ENCODE data around the gene STARD10. TPM values are rescaled to one million over a fixed set of nuclear protein-coding genes. Genes with fewer than 3 reads are reported as not detected.

Gene STARD10
- total RNA-seq, 1 experiment from 2014 or later = 58.4 TPM

GRCh38 chr11:72754149-72754543, 39.7 kb downstream of the STARD10 start:
- Histone ChIP-seq H3K36me3 (ENCODE audit: control insufficient read depth in 1 of 2, insufficient read depth in 2 of 2, low read length in 2 of 2) (0 out of 4 replicates have a peak, but pooled peaks cover 0 to 2% of the 10 kb centered on the region in 2 experiments), H3K4me2 (ENCODE audit: low read length) (no peak overlapping the region), H3K4me1 (ENCODE audit: control insufficient read depth in 1 of 2, insufficient read depth in 2 of 2, low read length in 2 of 2) (peaks cover 13 to 23% of the 10 kb centered on the region in 2 experiments), H3K9me2 (ENCODE audit: insufficient read depth) (no peaks in the 10 kb centered on the region), H3K27ac (ENCODE audit: low read depth, low read length) (no peak overlapping the region), H3K4me3 (replicated peaks in 1 of 2; ENCODE audit: low read depth in 1 of 2, low read length in 2 of 2) (no peak overlapping the region), H2AFZ (ENCODE audit: low read depth, low read length, poor library complexity, severe bottlenecking) (no peak overlapping the region), H4K20me1 (ENCODE audit: insufficient read depth) (no peaks in the 10 kb centered on the region), H3K9me3 (ENCODE audit: control insufficient read depth in 1 of 2, insufficient read depth in 1 of 2, low read depth in 1 of 2, low read length in 2 of 2) (no peaks in the 10 kb centered on the region), H3K79me2 (ENCODE audit: insufficient read depth, low read length) (peaks cover 12% of the 10 kb centered on the region; the same call in 1 of the 2 replicates), H3K27me3 (ENCODE audit: insufficient read depth, low read length) (no peaks in the 10 kb centered on the region), H3K9ac (ENCODE audit: low read length) (no peak overlapping the region)
- TF ChIP-seq POLR2A (IDR thresholded peaks at IDR 0.05; ENCODE audit: borderline replicate concordance, extremely low read depth, insufficient read depth, insufficient read length) (no peak), CTCF (IDR thresholded peaks at IDR 0.05 in 2 of 3, conservative IDR thresholded peaks at IDR 0.05 in 1 of 3; ENCODE audit: borderline replicate concordance in 1 of 3, insufficient read depth in 1 of 3, low read depth in 2 of 3, low read length in 2 of 3) (no peak), JUND (IDR thresholded peaks at IDR 0.05) (no peak), SP1 (IDR thresholded peaks at IDR 0.05; ENCODE audit: low read depth) (no peak), ELF1 (IDR thresholded peaks at IDR 0.05; ENCODE audit: borderline replicate concordance, low read depth) (no peak), ZNF274 (IDR thresholded peaks at IDR 0.05; ENCODE audit: low read depth, low read length) (no peak), SRF (IDR thresholded peaks at IDR 0.05; ENCODE audit: low read depth) (no peak), ATF3 (IDR thresholded peaks at IDR 0.05) (no peak), YY1 (IDR thresholded peaks at IDR 0.05; ENCODE audit: extremely low read depth, insufficient replicate concordance, low read depth, low read length) (no peak), ZFX (IDR thresholded peaks at IDR 0.05) (no peak), CEBPB (IDR thresholded peaks at IDR 0.05; ENCODE audit: low read depth) (no peak), RAD21 (IDR thresholded peaks at IDR 0.05; ENCODE audit: low read depth) (no peak), SIN3A (IDR thresholded peaks at IDR 0.05; ENCODE audit: low read depth) (no peak), MAX (IDR thresholded peaks at IDR 0.05) (no peak), ZBTB33 (IDR thresholded peaks at IDR 0.05; ENCODE audit: extremely low read depth, insufficient replicate concordance, low read length) (no peak), POLR2AphosphoS5 (IDR thresholded peaks at IDR 0.05; ENCODE audit: low read depth, low read length) (no peak)
- ChIA-PET RAD21 (ENCODE audit: low non-redundant PET in 1 of 2, low total read pairs in 2 of 2, uncharacterized antibody in 2 of 2, unreplicated experiment in 2 of 2) (no interaction called here), CTCF (no interaction called here), POLR2A (no interaction called here)
- BruUV-seq (replicated peaks) = no TSS peak
- DNase-seq (ENCODE audit: low read depth, low spot score) (no peak), ATAC-seq (no peak)
- intact Hi-C loops (cut with micrococcal nuclease) = no loop called here

Measured in HCT116 (cell line).